HEK293 (cell line): ENCODE measurements around the gene ADAMTS19.

Experiments
- CTCF ChIA-PET: fragments of 350-600 bp; formaldehyde crosslinking; extraction: SDS; loops from one replicate; lab custom pipeline; 2021; ENCODE audit warnings: antibody characterized with exemption; lab: Yijun Ruan, JAX
- POLR2A ChIA-PET: fragments of 300-600 bp; formaldehyde crosslinking; extraction: SDS; loops from one replicate; lab custom pipeline; 2020; ENCODE audit warnings: antibody characterized with exemption, inconsistent platforms; lab: Yijun Ruan, JAX
- H3K27ac ChIP-seq: fragments of 200-500 bp; sonication (Bioruptor generic); 2 replicates; pipeline ENCODE4 v1.5.1; 2014; ENCODE audit warnings: low read depth, low read length, control low read depth, inconsistent platforms; ENCODE audit errors: extremely low read depth
- H3K36me3 ChIP-seq, 2 experiments: fragments of 200-500 bp in 1 of 2; sonication (Bioruptor generic) in 1 of 2; 1 replicate in 1 of 2; 2 replicates in 1 of 2; pipeline ENCODE4 v1.5.1; 2014 to 2017; ENCODE audit warnings: inconsistent platforms in 2 of 2, low read length in 2 of 2; ENCODE audit not compliant: control insufficient read depth in 2 of 2, insufficient read depth in 1 of 2
- H3K4me1 ChIP-seq: fragments of 200-500 bp; sonication (Bioruptor generic); 2 replicates; pipeline ENCODE4 v1.5.1; 2014; ENCODE audit warnings: mild to moderate bottlenecking, low read length, inconsistent platforms; ENCODE audit not compliant: control insufficient read depth, insufficient read depth
- H3K4me3 ChIP-seq: 2 replicates; pipeline ENCODE4 v1.5.1; 2011; ENCODE audit warnings: low read depth, mild to moderate bottlenecking, control low read depth, low read length, moderate library complexity
- H3K9me3 ChIP-seq: fragments of 200-500 bp; sonication (Bioruptor generic); 2 replicates; pipeline ENCODE4 v1.5.1; 2014; ENCODE audit warnings: low read depth, low read length, inconsistent platforms; ENCODE audit not compliant: control insufficient read depth, insufficient read depth
- GLIS1 ChIP-seq: fragments of 450-650 bp; formaldehyde crosslinking; IDR thresholded peaks from 2 replicates; pipeline ENCODE4 v1.5.1; 2016; ENCODE audit warnings: missing biosample characterization, missing genetic modification characterization
- HOXC10 ChIP-seq: sonication (generic); formaldehyde crosslinking; IDR thresholded peaks from 2 replicates; pipeline ENCODE4 v1.8.1; 2023; ENCODE audit warnings: mild to moderate bottlenecking, missing genetic modification reagents
- KLF16 ChIP-seq: fragments of 450-650 bp; formaldehyde crosslinking; IDR thresholded peaks from 2 replicates; pipeline ENCODE4 v1.5.1; 2017; ENCODE audit warnings: missing biosample characterization, missing genetic modification characterization
- MZF1 ChIP-seq: fragments of 450-650 bp; formaldehyde crosslinking; IDR thresholded peaks from 2 replicates; pipeline ENCODE4 v1.5.1; 2017; ENCODE audit warnings: missing biosample characterization, missing genetic modification characterization, borderline replicate concordance
- PRDM10 ChIP-seq: fragments of 450-650 bp; formaldehyde crosslinking; IDR thresholded peaks from 2 replicates; pipeline ENCODE4 v1.5.1; 2016; ENCODE audit warnings: missing biosample characterization, missing genetic modification characterization
- SCRT1 ChIP-seq: fragments of 450-650 bp; formaldehyde crosslinking; IDR thresholded peaks from 2 replicates; pipeline ENCODE4 v1.5.1; 2016; ENCODE audit warnings: missing biosample characterization, missing genetic modification characterization, borderline replicate concordance
- SCRT2 ChIP-seq: fragments of 450-650 bp; formaldehyde crosslinking; IDR thresholded peaks from 2 replicates; pipeline ENCODE4 v1.5.1; 2016; ENCODE audit warnings: missing biosample characterization, missing genetic modification characterization
- SP3 ChIP-seq: fragments of 450-650 bp; formaldehyde crosslinking; IDR thresholded peaks from 2 replicates; pipeline ENCODE4 v1.5.1; 2016; ENCODE audit warnings: missing biosample characterization, missing genetic modification characterization
- ZBTB20 ChIP-seq: fragments of 450-650 bp; formaldehyde crosslinking; IDR thresholded peaks from 2 replicates; pipeline ENCODE4 v1.5.1; 2016; ENCODE audit warnings: missing biosample characterization, missing genetic modification characterization
- ZBTB26 ChIP-seq: fragments of 450-650 bp; formaldehyde crosslinking; optimal IDR thresholded peaks from 2 replicates; pipeline ENCODE3; 2016; ENCODE audit warnings: missing biosample characterization, mild to moderate bottlenecking, missing genetic modification characterization
- ZEB2 ChIP-seq: fragments of 450-650 bp; formaldehyde crosslinking; IDR thresholded peaks from 2 replicates; pipeline ENCODE4 v1.5.1; 2016; ENCODE audit warnings: missing biosample characterization, missing genetic modification characterization
- ZNF112 ChIP-seq: fragments of 450-650 bp; formaldehyde crosslinking; IDR thresholded peaks from 2 replicates; pipeline ENCODE4 v1.5.0; 2017; ENCODE audit warnings: missing biosample characterization, missing genetic modification characterization
- ZNF155 ChIP-seq: fragments of 450-650 bp; formaldehyde crosslinking; IDR thresholded peaks from 2 replicates; pipeline ENCODE4 v1.5.1; 2016; ENCODE audit warnings: missing biosample characterization, missing genetic modification characterization
- ZNF19 ChIP-seq: fragments of 450-650 bp; formaldehyde crosslinking; IDR thresholded peaks from 2 replicates; pipeline ENCODE4; 2016; ENCODE audit warnings: missing biosample characterization, missing genetic modification characterization, low read depth
- ZNF2 ChIP-seq: fragments of 450-650 bp; formaldehyde crosslinking; IDR thresholded peaks from 2 replicates; pipeline ENCODE4 v1.5.1; 2016; ENCODE audit warnings: missing biosample characterization, missing genetic modification characterization
- ZNF311 ChIP-seq: fragments of 450-650 bp; formaldehyde crosslinking; IDR thresholded peaks from 2 replicates; pipeline ENCODE4 v1.5.1; 2017; ENCODE audit warnings: missing biosample characterization, missing genetic modification characterization, borderline replicate concordance
- ZNF335 ChIP-seq: fragments of 450-650 bp; formaldehyde crosslinking; conservative IDR thresholded peaks from 2 replicates; pipeline ENCODE4 v1.5.1; 2016; ENCODE audit warnings: missing biosample characterization, missing genetic modification characterization
- ZNF341 ChIP-seq: fragments of 450-650 bp; formaldehyde crosslinking; IDR thresholded peaks from 2 replicates; pipeline ENCODE4; 2016; ENCODE audit warnings: low read depth, missing biosample characterization, missing genetic modification characterization
- ZNF404 ChIP-seq: fragments of 450-650 bp; formaldehyde crosslinking; IDR thresholded peaks from 2 replicates; pipeline ENCODE4 v1.5.1; 2017; ENCODE audit warnings: missing biosample characterization, missing genetic modification characterization
- ZNF501 ChIP-seq: fragments of 450-650 bp; formaldehyde crosslinking; IDR thresholded peaks from 2 replicates; pipeline ENCODE4 v1.5.1; 2016; ENCODE audit warnings: missing biosample characterization, missing genetic modification characterization
- ZNF513 ChIP-seq: fragments of 450-650 bp; IDR thresholded peaks from 2 replicates; pipeline ENCODE4 v1.5.1; 2018; ENCODE audit warnings: missing biosample characterization, missing genetic modification characterization
- ZNF610 ChIP-seq: fragments of 450-650 bp; formaldehyde crosslinking; IDR thresholded peaks from 2 replicates; pipeline ENCODE4 v1.5.1; 2016; ENCODE audit warnings: missing biosample characterization, missing genetic modification characterization, borderline replicate concordance
- ZNF624 ChIP-seq: fragments of 450-650 bp; formaldehyde crosslinking; IDR thresholded peaks from 2 replicates; pipeline ENCODE4 v1.5.1; 2017; ENCODE audit warnings: missing biosample characterization, missing genetic modification characterization
- ZNF654 ChIP-seq: fragments of 450-650 bp; formaldehyde crosslinking; IDR thresholded peaks from 2 replicates; pipeline ENCODE4 v1.5.1; 2016; ENCODE audit warnings: low read depth, missing biosample characterization, missing genetic modification characterization
- ZNF76 ChIP-seq: fragments of 450-650 bp; formaldehyde crosslinking; IDR thresholded peaks from 2 replicates; pipeline ENCODE4; 2016; ENCODE audit warnings: low read depth, missing biosample characterization, missing genetic modification characterization, borderline replicate concordance
- ZNF777 ChIP-seq: fragments of 450-650 bp; formaldehyde crosslinking; IDR thresholded peaks from 2 replicates; pipeline ENCODE4 v1.5.1; 2017; ENCODE audit warnings: missing biosample characterization, missing genetic modification characterization, borderline replicate concordance
- ZSCAN23 ChIP-seq: fragments of 450-650 bp; formaldehyde crosslinking; IDR thresholded peaks from 2 replicates; pipeline ENCODE4 v1.5.1; 2016; ENCODE audit warnings: missing biosample characterization, missing genetic modification characterization
- ZSCAN4 ChIP-seq: fragments of 450-650 bp; formaldehyde crosslinking; IDR thresholded peaks from 2 replicates; pipeline ENCODE4 v1.5.1; 2017; ENCODE audit warnings: missing biosample characterization, missing genetic modification characterization
- ZXDB ChIP-seq: fragments of 450-650 bp; formaldehyde crosslinking; IDR thresholded peaks from 2 replicates; pipeline ENCODE4 v1.5.1; 2016; ENCODE audit warnings: missing biosample characterization, missing genetic modification characterization

The ADAMTS19 gene

GRCh38 chr5:129460936-129461710 is 1.0 kb downstream of the ADAMTS19 start (continued):
- TF ChIP-seq ZNF341 = peak; percentile 88
- TF ChIP-seq ZNF610 = no peak
- TF ChIP-seq ZXDB (tag by site-specific recombination) = 0 out of 2 replicates have a peak, but pooled peaks have one; percentile 18

GRCh38 chr5:129461711-129462332 is 1.7 kb downstream of the ADAMTS19 start:
- Histone ChIP-seq H3K9me3 (no peaks in the 10 kb centered on the region), H3K36me3 (no peaks in the 10 kb centered on the region), H3K4me1 (0 out of 2 replicates have a peak, but pooled peaks cover 2% of the 10 kb centered on the region), H3K27ac (peak overlapping the region; percentile 79; the same call in 1 of the 2 replicates), H3K4me3 (peak overlapping the region; percentile 57)
- POLR2A ChIA-PET = no interaction called here
- CTCF ChIA-PET = interaction anchor here (0.5 to 1.4 kb wide), 5 partner anchors 14 to 556 kb away, joined by 3 to 4 read pairs (median 3); no protein-coding TSS in a partner anchor
- TF ChIP-seq SP3 (tag by site-specific recombination) (no peak), ZEB2 (peak; percentile 78), ZNF112 (tag by site-specific recombination) (no peak), ZSCAN23 (no peak), ZNF155 (no peak), GLIS1 (tag by site-specific recombination) (peak; percentile 48; the same call in 1 of the 2 replicates), ZNF513 (tag by site-specific recombination) (no peak), ZNF19 (no peak), SCRT1 (tag by site-specific recombination) (peak; percentile 95), ZSCAN4 (tag by site-specific recombination) (no peak), ZBTB20 (tag by site-specific recombination) (peak; percentile 49), ZNF777 (tag by site-specific recombination) (no peak), ZNF501 (peak; percentile 52; the same call in 1 of the 2 replicates), ZNF2 (tag by site-specific recombination) (peak; percentile 93; the same call in 1 of the 2 replicates), HOXC10 (CRISPR knock-in tag) (no peak), SCRT2 (tag by site-specific recombination) (peak; percentile 98), MZF1 (no peak), ZBTB26 (tag by site-specific recombination) (no peak), KLF16 (tag by site-specific recombination) (no peak; the same call in 1 of the 2 replicates), ZNF404 (tag by site-specific recombination) (no peak), ZNF654 (tag by site-specific recombination) (0 out of 2 replicates have a peak, but pooled peaks have one; percentile 1), ZNF76 (no peak), ZNF335 (tag by site-specific recombination) (peak; percentile 98), ZNF624 (tag by site-specific recombination) (no peak), ZNF311 (tag by site-specific recombination) (no peak), ZNF341 (0 out of 2 replicates have a peak, but pooled peaks have one; percentile 2), PRDM10 (peak; percentile 58)
